H1 (cell line): Measurements from ENCODE around the gene EML5.

Experiments
- BACH1 ChIP-seq: IDR thresholded peaks from 2 replicates; pipeline ENCODE4 v1.6.1; 2012; ENCODE audit warnings: low read length, improper control_type of control experiment
- EZH2 ChIP-seq: fragments of 200-600 bp; sonication (generic); IDR thresholded peaks from 2 replicates; pipeline ENCODE4 v1.7.1; 2012; ENCODE audit warnings: low read depth, mild to moderate bottlenecking, moderate library complexity, low read length, inconsistent platforms; ENCODE audit not compliant: severe bottlenecking
- POLR2AphosphoS5 ChIP-seq: IDR thresholded peaks from 2 replicates; pipeline ENCODE4 v1.6.1; 2011; ENCODE audit warnings: low read depth, low read length
- RAD21 ChIP-seq, 2 experiments: IDR thresholded peaks in 1 of 2; conservative IDR thresholded peaks in 1 of 2; 2 replicates each; pipeline ENCODE4 v1.6.1; 2011; ENCODE audit warnings: low read depth in 2 of 2, low read length in 2 of 2, improper control_type of control experiment in 1 of 2, inconsistent platforms in 1 of 2, mild to moderate bottlenecking in 1 of 2, moderate library complexity in 1 of 2
- SRF ChIP-seq: IDR thresholded peaks from 2 replicates; pipeline ENCODE4 v1.6.1; 2011; ENCODE audit warnings: mild to moderate bottlenecking, low read depth, low read length, moderate library complexity
- TF ChIP-seq, protein P1 (sequence below), 3 experiments: IDR thresholded peaks; 1 replicate in 2 of 3; 2 replicates in 1 of 3; pipeline versions ENCODE4 v1.5.1 to v1.6.1; 2011; ENCODE audit warnings: low read length in 3 of 3, mild to moderate bottlenecking in 3 of 3, inconsistent platforms in 2 of 3, low read depth in 1 of 3, moderate library complexity in 1 of 3; ENCODE audit not compliant: insufficient read depth in 1 of 3; ENCODE audit errors: control extremely low read depth in 1 of 3

DNA sequence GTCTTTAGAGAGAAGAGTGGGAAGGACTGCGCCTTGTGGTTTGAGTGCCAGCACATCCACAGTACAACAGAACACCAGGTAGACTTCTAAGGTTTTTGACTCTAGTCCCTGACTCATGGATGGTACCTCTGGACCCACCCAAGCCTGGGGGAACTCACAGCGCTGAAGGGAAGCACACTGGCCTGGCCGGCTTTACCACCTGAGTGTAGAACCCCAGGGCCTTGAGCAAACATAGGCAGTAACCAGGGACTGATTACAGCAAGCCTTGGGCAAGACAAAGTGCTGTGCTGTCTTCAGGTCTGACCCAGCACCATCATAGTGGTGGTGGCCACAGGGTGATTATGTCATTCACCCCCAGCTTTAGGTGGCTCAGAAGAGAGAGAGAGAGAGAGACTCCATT, 17.2 kb downstream of the EML5 start:
- TF ChIP-seq EZH2 (no peak), BACH1 (no peak), SRF (no peak), RAD21 (IDR thresholded peaks at IDR 0.05 in 1 of 2, conservative IDR thresholded peaks at IDR 0.05 in 1 of 2; ENCODE audit: low read depth in 2 of 2, low read length in 2 of 2) (no peak), POLR2AphosphoS5 (no peak)
- TF ChIP-seq, protein P1, sequence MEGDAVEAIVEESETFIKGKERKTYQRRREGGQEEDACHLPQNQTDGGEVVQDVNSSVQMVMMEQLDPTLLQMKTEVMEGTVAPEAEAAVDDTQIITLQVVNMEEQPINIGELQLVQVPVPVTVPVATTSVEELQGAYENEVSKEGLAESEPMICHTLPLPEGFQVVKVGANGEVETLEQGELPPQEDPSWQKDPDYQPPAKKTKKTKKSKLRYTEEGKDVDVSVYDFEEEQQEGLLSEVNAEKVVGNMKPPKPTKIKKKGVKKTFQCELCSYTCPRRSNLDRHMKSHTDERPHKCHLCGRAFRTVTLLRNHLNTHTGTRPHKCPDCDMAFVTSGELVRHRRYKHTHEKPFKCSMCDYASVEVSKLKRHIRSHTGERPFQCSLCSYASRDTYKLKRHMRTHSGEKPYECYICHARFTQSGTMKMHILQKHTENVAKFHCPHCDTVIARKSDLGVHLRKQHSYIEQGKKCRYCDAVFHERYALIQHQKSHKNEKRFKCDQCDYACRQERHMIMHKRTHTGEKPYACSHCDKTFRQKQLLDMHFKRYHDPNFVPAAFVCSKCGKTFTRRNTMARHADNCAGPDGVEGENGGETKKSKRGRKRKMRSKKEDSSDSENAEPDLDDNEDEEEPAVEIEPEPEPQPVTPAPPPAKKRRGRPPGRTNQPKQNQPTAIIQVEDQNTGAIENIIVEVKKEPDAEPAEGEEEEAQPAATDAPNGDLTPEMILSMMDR (IDR thresholded peaks at IDR 0.05; ENCODE audit: control extremely low read depth in 1 of 3, insufficient read depth in 1 of 3, low read depth in 1 of 3, low read length in 3 of 3) = no peak
